ENCODE data around the gene UBR4. TPM values are rescaled to one million over a fixed set of nuclear protein-coding genes. Genes with fewer than 3 reads are reported as not detected.
"Not testable (repeated sequence)": the region's sequence is repeated elsewhere in the genome, so short reads cannot be mapped to it uniquely, and the experiment has no call there.

UBR4 gene
- total RNA-seq, 1 donor from 2014 or later: 56.3 TPM

- DNase-seq: no peak
- no peak for ATAC-seq
- intact Hi-C loops (cut with micrococcal nuclease): no loop called here
Observed at GRCh38 chr1:19198820-19199219, 11.2 kb downstream of the UBR4 start.

DNA sequence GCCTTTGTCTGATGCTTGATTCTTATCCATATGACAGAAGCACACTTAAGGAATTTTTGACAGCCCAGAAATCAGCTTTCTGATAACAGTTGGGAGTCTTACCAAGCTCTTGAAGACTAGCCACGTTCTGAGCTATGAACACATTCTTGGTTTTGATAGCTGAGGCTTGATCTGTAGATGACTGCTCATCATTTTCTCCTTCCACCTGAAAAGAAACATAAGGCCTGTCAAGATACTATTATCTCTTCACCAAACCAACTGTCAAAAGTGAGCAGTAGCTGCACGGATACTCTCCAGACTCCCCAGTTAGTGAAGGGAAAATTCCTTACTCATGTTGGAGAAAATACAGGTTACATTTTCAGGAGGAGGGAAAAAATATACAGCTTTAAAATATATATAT, 12.2 kb downstream of the UBR4 start:
- intact Hi-C loops (cut with micrococcal nuclease): no loop called here
- ATAC-seq: peak; percentile 39
- DNase-seq: no peak

DNA sequence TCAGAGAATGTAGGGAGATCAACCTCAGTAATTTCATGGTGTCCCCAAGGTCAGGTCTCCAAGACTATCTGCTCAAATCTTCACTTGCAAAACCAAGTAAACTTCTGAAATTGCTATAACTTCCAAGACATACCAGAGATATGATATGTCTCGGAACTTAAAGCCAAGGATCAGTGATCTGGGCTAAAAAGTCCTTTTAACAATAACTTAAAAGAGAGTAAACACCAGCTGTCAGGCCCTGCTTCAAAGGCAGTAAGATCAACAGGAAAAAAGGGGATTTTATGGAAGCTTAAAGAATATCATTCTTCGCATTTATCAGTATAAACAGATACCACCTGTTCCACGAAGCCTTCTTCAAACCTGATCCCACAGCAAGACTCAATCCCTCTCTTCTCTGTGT, 13.7 kb downstream of the UBR4 start:
- intact Hi-C loops (cut with micrococcal nuclease): no loop called here
- no peak for ATAC-seq
- no peak for DNase-seq

DNA sequence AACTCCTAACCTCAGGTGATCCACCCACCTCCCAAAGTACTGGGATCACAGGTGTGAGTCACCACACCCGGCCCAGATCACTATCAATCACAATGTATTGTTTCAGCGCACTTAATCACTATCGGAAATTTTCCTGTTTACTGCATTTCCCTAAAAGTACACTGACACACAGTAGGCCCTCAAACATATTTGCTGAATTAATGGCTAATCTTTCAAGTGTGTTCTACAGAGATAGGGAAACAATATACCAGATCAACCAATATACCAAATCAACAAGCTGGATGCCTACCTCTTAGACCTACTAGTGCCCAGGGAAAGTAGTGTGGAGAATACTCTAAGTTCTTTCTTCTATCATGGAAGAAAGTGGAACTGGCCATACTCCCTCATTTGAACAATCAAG, 17.1 kb downstream of the UBR4 start:
- ATAC-seq: no peak
- DNase-seq: no peak
- intact Hi-C loops (cut with micrococcal nuclease): no loop called here

DNA sequence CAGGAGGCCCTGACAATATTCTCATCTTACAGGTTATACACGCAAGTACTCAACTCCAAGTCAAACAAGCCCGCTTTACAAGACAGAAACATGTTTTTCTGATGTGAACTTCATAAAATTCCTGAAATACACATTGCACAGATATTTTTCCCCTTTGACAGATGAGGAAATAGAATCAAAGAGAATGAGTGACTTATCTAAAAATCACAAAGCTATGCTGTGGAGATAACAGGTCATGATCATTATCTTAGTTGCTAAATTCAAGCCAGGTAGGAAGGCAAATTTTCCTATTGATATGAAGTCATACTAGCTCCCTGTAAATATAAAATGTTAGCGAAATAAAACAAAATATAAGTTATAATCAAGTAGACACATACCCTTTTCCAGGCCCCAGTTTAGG, 18.3 kb downstream of the UBR4 start:
- intact Hi-C loops (cut with micrococcal nuclease): no loop called here
- DNase-seq (no peak), ATAC-seq (no peak)

DNA sequence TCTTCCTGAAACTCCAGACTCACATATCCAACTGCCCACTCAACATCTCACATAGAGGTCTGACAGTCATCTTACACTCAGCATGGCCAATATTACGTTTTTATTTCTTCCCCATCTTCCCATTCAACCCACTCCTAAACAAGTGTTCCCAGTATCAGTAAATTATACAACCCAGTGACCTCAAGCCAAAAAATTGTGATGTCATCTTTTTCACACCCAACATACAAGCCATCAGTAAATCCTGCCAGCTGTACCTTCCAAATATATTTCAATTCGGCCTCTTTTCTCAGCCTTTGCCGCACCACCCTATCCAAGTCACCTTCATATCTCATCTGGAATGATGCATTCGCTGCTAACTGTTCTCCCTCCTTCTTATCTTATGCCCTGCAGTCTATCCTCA, 19.6 kb downstream of the UBR4 start:
- no peak for ATAC-seq
- DNase-seq: no peak
- intact Hi-C loops (cut with micrococcal nuclease): no loop called here

DNA sequence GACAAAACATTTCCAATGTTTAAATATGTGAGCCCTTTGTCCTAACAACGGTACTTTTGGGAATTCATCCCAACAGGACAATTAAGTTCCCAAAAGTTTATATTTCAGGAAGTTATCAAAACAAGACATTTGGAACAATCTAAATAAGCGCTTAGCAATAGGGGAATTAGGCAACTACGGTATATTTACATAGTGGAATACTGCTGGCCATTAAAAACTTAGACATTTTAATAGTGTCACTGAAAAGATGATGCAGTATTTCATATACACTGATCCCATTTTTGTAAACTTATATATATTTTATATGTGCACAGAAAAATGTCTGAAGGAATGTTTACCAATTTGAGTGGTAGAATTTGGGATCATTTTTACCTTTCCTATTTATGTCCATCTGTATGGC, 20.8 kb downstream of the UBR4 start:
- DNase-seq: no peak
- no peak for ATAC-seq
- intact Hi-C loops (cut with micrococcal nuclease): no loop called here

- intact Hi-C loops (cut with micrococcal nuclease): no loop called here
- no peak for DNase-seq
- ATAC-seq: no peak
Observed at GRCh38 chr1:19187852-19188251, 22.2 kb downstream of the UBR4 start.

DNA sequence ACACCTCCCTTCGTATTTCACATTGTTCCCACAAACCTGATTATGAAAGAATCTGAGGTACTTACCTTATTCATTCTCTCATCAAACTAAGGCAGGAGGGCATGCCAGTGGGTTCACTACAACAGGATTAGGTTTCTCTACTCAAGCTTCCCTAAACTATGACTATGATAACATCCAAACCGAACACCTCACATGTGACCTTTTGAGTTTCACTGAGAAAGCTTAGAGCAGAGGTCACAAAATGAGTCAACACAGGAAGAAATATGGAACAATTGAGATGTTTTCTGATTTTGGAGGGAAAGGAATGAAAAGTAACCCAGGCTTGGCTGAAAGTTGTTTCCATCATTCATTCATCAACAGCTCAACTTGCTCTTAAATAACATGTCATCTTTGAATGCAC, 24.1 kb downstream of the UBR4 start:
- ATAC-seq (no peak), DNase-seq (no peak)
- intact Hi-C loops (cut with micrococcal nuclease): no loop called here

DNA sequence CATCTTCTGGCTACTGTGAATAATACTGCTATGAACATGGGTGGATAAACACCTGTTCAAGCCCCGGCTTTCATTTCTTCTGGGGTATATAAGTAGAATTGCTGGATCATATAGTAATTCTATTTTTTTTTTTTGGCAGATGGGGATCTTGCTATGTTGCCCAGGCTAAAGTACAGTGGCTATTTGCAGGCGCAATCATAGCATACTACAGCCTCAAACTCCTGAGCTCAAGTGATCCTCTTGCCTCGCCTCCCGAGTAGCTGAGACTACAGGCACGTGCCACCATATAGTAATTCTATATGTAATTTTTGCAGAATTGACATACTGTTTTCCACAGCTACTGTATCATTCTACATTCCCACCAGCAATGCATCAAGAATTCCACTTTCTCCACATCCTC, 27.8 kb downstream of the UBR4 start:
- intact Hi-C loops (cut with micrococcal nuclease): no loop called here
- DNase-seq (no peak), ATAC-seq (no peak)

- DNase-seq; intact Hi-C loops (cut with micrococcal nuclease); ATAC-seq: not testable (repeated sequence)
Observed at GRCh38 chr1:19180265-19180657, 29.8 kb downstream of the UBR4 start.

GRCh38 chr1:19179597-19180264, 30.3 kb downstream of the UBR4 start:
- intact Hi-C loops (cut with micrococcal nuclease): loop anchor here (5.0 kb wide), 1 partner anchor 63 kb away; no protein-coding TSS in a partner anchor
- DNase-seq (no peak), ATAC-seq (peak; percentile 74)

- no peak for DNase-seq
- ATAC-seq: peak; percentile 78
- intact Hi-C loops (cut with micrococcal nuclease): loop anchor here (5.0 kb wide), 1 partner anchor 63 kb away; no protein-coding TSS in a partner anchor
Observed at GRCh38 chr1:19178734-19179398, 31.2 kb downstream of the UBR4 start.

GRCh38 chr1:19177811-19178210, 32.3 kb downstream of the UBR4 start:
- no peak for ATAC-seq
- DNase-seq: no peak
- intact Hi-C loops (cut with micrococcal nuclease): loop anchor here (5.0 kb wide), 1 partner anchor 64 kb away; no protein-coding TSS in a partner anchor

DNA sequence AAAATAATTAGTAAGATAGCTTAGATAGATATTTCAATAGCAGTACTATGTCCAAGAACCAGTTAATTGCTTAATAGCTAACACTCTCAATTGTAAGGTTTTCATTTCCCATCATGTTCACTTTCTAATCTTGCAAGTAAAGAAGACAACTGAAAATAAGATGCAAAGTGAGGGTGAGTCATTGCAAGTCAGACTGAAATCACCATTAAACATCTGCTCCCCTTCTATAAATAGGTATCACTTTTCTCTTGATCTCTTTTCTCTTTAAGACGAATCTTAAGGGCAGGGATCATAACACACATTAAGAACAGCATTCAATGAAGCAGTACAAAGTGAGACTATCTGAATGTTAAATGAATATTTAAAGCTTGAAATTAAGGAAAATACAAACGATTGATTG, 40.4 kb downstream of the UBR4 start:
- intact Hi-C loops (cut with micrococcal nuclease): no loop called here
- ATAC-seq (no peak), DNase-seq (no peak)

DNA sequence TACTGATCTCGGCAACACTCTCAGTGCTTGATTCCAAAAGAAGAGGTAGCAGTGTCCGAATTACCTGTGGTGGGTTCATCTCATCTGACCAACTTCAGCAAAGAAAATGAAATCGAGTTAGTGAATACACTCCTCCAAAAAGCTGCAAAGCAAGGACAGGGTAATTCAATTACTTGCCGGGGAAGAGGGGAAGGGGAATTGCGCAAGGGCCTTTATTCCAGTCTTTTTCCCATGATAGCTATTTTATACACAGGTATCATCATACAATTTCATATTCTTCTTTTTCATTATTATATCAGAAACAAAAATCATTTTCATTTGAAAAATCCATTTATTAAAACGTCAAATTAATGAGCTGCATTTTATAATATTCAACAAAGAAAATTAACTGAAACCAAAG, 42.9 kb downstream of the UBR4 start:
- ATAC-seq: no peak
- intact Hi-C loops (cut with micrococcal nuclease): no loop called here
- no peak for DNase-seq

GRCh38 chr1:19166066-19166465, 44.0 kb downstream of the UBR4 start:
- intact Hi-C loops (cut with micrococcal nuclease): no loop called here
- ATAC-seq: no peak
- no peak for DNase-seq

DNA sequence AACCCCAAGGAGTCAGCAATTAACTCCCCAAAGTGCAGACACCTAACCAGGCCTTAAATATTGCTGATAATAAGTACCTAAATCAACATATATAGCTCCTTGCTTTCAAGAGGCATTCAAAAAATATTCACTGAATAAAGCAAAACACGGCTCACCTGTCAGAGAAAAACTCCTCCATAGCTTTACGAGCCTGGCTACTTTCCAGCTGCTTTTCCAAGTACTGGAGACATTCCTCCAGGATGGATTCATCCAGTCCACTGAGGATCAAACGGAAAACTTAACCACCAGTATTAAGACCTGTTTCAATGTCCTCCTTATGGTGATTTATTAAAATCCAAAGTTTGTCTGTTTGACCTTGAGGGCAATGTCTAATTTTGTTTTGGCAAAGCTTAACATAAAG, 44.6 kb downstream of the UBR4 start:
- ATAC-seq (no peak), DNase-seq (no peak)
- intact Hi-C loops (cut with micrococcal nuclease): no loop called here

- DNase-seq (no peak), ATAC-seq (no peak)
- intact Hi-C loops (cut with micrococcal nuclease): no loop called here
Observed at GRCh38 chr1:19164274-19165015, 45.6 kb downstream of the UBR4 start.

GRCh38 chr1:19163261-19163660, 46.8 kb downstream of the UBR4 start:
- intact Hi-C loops (cut with micrococcal nuclease): no loop called here
- ATAC-seq: no peak
- DNase-seq: no peak
